HL-60 (cell line): ENCODE measurements around the gene MXD1.

ENCODE experiments used
- DNase-seq, 2 experiments: peaks; one replicate each; pipeline ENCODE4 v3.0.0-alpha.2; 2010 to 2020; ENCODE audit warnings: low read depth in 1 of 2, low spot score in 1 of 2
- H3K27ac ChIP-seq: fragments of 250-450 bp; sonication (Bioruptor Pico); replicated peaks from 2 replicates; pipeline ENCODE4 v1.5.1; 2020; ENCODE audit warnings: mild to moderate bottlenecking, moderate library complexity
- H3K27me3 ChIP-seq: fragments of 250-450 bp; sonication (Bioruptor Pico); 2 replicates; pipeline ENCODE4 v1.5.1; 2021; ENCODE audit warnings: mild to moderate bottlenecking, moderate library complexity; ENCODE audit not compliant: insufficient read depth, poor library complexity, severe bottlenecking
- H3K4me3 ChIP-seq: replicated peaks from 2 replicates; pipeline ENCODE4 v1.5.1; 2011; ENCODE audit warnings: mild to moderate bottlenecking, control low read depth, low read length; ENCODE audit not compliant: insufficient read depth
- GABPA ChIP-seq: IDR thresholded peaks from 2 replicates; pipeline ENCODE4 v1.6.1; 2012; ENCODE audit warnings: low read depth
- POLR2AphosphoS5 ChIP-seq: IDR thresholded peaks from 2 replicates; pipeline ENCODE4 v1.6.1; 2012; ENCODE audit warnings: low read depth
- SPI1 ChIP-seq: IDR thresholded peaks from 2 replicates; pipeline ENCODE4 v1.6.1; 2012; ENCODE audit warnings: low read depth, mild to moderate bottlenecking, borderline replicate concordance
- TF ChIP-seq, protein P1 (sequence below): IDR thresholded peaks from 2 replicates; pipeline ENCODE4 v1.6.1; 2012; ENCODE audit warnings: low read depth; ENCODE audit not compliant: insufficient replicate concordance
- TF ChIP-seq, protein P2 (sequence below): IDR thresholded peaks from one replicate; pipeline ENCODE4 v1.5.1; 2011; ENCODE audit warnings: low read length, control low read depth, inconsistent platforms; ENCODE audit not compliant: insufficient read depth

Gene MXD1

DNA sequence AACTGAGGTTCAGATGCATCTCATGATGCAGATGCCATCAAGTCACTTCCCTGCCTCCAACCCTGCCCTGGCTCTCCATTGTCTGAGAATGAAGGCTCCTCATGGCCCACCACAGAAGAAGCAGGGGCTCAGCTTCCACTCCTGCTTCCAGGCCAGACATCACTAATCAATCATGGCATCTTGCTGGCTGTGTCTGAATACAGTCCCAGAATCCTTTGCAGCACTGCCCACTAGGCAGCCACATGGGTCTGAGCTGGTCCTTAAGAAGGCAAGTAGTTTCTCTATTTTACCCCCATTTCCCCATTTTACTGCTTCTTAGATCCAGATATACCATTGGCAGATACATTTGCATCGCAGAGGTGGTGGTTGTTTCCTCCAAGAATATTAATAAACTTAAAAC is 39.2 kb downstream of the MXD1 start:
- no peaks in the 10 kb centered on the region for H3K27me3 ChIP-seq
- no peak for DNase-seq
- no peak for TF ChIP-seq SPI1
- H3K4me3 ChIP-seq: no peak overlapping the region
- no peak overlapping the region for H3K27ac ChIP-seq

DNA sequence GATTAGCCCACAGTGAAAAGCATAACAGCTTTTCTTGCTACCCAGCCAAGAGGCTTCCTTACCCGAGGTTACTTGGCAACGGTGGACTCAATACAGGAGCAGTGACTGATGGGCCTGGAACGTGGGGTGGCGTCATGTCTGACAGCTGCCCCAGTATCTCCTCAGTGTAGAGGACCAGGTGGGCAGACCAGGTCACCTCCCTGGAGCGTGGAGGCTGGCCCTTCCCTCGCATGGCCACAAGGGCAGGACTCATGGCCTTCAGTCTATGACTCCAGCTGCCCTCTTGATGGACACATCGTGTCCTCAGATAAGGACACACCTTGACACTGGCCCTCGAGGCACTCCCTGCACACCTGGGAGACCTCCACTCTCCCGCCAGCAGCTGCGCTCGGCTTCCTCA is 40.1 kb downstream of the MXD1 start:
- no peak overlapping the region for H3K27ac ChIP-seq
- DNase-seq: no peak
- TF ChIP-seq SPI1 (no peak), POLR2AphosphoS5 (no peak), GABPA (no peak)
- TF ChIP-seq, protein P1, sequence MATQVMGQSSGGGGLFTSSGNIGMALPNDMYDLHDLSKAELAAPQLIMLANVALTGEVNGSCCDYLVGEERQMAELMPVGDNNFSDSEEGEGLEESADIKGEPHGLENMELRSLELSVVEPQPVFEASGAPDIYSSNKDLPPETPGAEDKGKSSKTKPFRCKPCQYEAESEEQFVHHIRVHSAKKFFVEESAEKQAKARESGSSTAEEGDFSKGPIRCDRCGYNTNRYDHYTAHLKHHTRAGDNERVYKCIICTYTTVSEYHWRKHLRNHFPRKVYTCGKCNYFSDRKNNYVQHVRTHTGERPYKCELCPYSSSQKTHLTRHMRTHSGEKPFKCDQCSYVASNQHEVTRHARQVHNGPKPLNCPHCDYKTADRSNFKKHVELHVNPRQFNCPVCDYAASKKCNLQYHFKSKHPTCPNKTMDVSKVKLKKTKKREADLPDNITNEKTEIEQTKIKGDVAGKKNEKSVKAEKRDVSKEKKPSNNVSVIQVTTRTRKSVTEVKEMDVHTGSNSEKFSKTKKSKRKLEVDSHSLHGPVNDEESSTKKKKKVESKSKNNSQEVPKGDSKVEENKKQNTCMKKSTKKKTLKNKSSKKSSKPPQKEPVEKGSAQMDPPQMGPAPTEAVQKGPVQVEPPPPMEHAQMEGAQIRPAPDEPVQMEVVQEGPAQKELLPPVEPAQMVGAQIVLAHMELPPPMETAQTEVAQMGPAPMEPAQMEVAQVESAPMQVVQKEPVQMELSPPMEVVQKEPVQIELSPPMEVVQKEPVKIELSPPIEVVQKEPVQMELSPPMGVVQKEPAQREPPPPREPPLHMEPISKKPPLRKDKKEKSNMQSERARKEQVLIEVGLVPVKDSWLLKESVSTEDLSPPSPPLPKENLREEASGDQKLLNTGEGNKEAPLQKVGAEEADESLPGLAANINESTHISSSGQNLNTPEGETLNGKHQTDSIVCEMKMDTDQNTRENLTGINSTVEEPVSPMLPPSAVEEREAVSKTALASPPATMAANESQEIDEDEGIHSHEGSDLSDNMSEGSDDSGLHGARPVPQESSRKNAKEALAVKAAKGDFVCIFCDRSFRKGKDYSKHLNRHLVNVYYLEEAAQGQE: no peak
- TF ChIP-seq, protein P2, sequence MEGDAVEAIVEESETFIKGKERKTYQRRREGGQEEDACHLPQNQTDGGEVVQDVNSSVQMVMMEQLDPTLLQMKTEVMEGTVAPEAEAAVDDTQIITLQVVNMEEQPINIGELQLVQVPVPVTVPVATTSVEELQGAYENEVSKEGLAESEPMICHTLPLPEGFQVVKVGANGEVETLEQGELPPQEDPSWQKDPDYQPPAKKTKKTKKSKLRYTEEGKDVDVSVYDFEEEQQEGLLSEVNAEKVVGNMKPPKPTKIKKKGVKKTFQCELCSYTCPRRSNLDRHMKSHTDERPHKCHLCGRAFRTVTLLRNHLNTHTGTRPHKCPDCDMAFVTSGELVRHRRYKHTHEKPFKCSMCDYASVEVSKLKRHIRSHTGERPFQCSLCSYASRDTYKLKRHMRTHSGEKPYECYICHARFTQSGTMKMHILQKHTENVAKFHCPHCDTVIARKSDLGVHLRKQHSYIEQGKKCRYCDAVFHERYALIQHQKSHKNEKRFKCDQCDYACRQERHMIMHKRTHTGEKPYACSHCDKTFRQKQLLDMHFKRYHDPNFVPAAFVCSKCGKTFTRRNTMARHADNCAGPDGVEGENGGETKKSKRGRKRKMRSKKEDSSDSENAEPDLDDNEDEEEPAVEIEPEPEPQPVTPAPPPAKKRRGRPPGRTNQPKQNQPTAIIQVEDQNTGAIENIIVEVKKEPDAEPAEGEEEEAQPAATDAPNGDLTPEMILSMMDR: no peak
- no peak overlapping the region for H3K4me3 ChIP-seq
- H3K27me3 ChIP-seq: no peaks in the 10 kb centered on the region

DNA sequence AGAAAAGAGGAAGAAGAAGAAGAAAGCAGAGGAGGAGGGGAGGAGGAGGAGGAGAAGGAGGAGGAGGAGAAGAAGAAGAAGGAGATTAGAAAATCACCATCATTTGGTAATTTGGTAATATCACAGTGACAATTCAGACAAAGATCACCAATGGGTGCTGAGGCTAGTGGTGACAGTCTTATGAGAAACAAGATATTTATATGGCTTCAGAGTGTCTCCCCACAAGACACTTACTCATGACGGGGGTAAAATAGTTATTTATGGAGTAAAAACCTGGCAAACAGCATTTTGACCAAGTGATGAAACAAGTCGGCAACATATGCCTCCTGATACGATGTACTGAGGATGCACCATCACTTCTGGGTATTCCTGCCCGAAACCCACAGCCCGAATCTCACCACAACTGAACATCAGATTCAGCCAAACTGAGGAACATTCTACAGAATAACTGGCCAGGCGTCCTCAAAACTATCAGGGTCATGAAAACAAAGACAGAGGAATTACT is 41.6 kb downstream of the MXD1 start:
- Histone ChIP-seq H3K27me3 (no peaks in the 10 kb centered on the region), H3K27ac (no peak overlapping the region), H3K4me3 (no peak overlapping the region)
- TF ChIP-seq POLR2AphosphoS5: no peak
- TF ChIP-seq, protein P1: no peak
- TF ChIP-seq SPI1: no peak
- TF ChIP-seq, protein P2: no peak
- TF ChIP-seq GABPA: no peak
- no peak for DNase-seq

DNA sequence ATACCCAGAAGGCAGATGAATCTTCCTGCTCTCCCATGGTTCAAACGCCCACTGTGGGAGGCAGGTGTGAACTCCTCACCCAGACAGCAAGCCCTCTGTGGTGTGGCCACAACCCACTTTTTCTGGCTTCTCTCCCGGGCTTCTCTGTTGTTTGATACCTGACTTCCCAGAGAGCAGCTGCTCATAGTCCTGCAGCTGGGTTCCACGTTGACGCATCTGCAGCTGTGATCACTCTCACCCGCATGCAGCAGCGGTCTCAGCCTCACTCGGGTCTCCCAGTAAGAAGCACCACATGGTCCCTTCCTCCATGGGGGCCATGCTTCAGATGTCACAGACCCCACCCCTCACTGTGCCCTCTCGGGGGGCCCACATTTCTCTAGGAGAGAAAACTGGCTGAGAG is 43.1 kb downstream of the MXD1 start:
- TF ChIP-seq, protein P1: no peak
- TF ChIP-seq GABPA: no peak
- TF ChIP-seq, protein P2: no peak
- no peak for TF ChIP-seq POLR2AphosphoS5
- no peak for TF ChIP-seq SPI1
- Histone ChIP-seq H3K4me3 (no peak overlapping the region), H3K27me3 (no peaks in the 10 kb centered on the region), H3K27ac (no peak overlapping the region)
- no peak for DNase-seq
